Suprapubic skin (tissue), 4 donors: ENCODE results near the gene NINJ1.

Source experiments
- EP300 ChIP-seq: sonication (generic); formaldehyde crosslinking; IDR thresholded peaks from one replicate; pipeline ENCODE4 v1.6.1; 2017; ENCODE audit warnings: antibody characterized with exemption
- POLR2A ChIP-seq, 2 donors: fragments of 450-650 bp; IDR thresholded peaks; one replicate each; pipeline ENCODE4 v1.6.1; 2017; ENCODE audit warnings: antibody characterized with exemption in 2 of 2, mild to moderate bottlenecking in 2 of 2, moderate library complexity in 2 of 2
- POLR2AphosphoS5 ChIP-seq, 3 donors: sonication (generic); formaldehyde crosslinking; IDR thresholded peaks; one replicate each; pipeline ENCODE4 v1.6.1; 2017; ENCODE audit warnings: antibody characterized with exemption in 3 of 3

DNA sequence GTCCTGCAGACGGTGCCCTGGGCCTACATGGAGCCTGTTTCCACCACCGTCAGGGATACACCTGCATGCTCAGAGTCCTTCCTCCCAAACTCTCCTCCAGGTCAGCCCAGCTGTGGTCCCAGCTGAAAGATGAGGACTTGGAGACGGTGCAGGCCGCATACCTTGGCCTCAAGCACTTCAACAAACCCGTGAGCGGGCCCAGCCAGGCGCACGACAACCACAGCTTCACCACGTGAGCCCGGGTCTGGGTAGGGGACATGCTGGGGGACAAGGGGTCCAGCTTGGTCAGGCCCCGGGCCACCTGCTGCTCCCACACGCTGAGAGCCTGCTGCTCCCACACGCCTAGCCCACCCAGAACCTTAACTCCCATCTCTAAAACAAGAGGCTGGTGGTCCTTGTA, 54.7 kb downstream of the NINJ1 start:
- TF ChIP-seq POLR2AphosphoS5 (IDR thresholded peaks at IDR 0.05) (no peak), EP300 (no peak), POLR2A (IDR thresholded peaks at IDR 0.05) (no peak)
